OCI-LY1 (cell line): ENCODE results near the gene RAB11FIP4.

ENCODE experiments used
- H2AFZ ChIP-seq: fragments of 200-600 bp; sonication (generic), shearing (Covaris generic); 2 replicates; pipeline ENCODE4 v1.6.0; 2014; ENCODE audit warnings: antibody characterized with exemption, mild to moderate bottlenecking, low read length
- H3F3A ChIP-seq: fragments of 200-600 bp; sonication (generic), shearing (Covaris generic); 2 replicates; pipeline ENCODE4 v1.6.0; 2014; ENCODE audit warnings: mild to moderate bottlenecking, antibody characterized with exemption, low read length, moderate library complexity; ENCODE audit not compliant: insufficient read depth
- H3K27ac ChIP-seq: fragments of 200-600 bp; sonication (generic); 2 replicates; pipeline ENCODE4 v1.5.1; 2014; ENCODE audit warnings: low read length, mixed run types, mild to moderate bottlenecking, low read depth; ENCODE audit not compliant: poor library complexity, severe bottlenecking
- H3K27me3 ChIP-seq: fragments of 200-600 bp; sonication (generic); 2 replicates; pipeline ENCODE4 v1.6.0; 2014; ENCODE audit warnings: antibody characterized with exemption, mild to moderate bottlenecking, low read length, moderate library complexity; ENCODE audit not compliant: insufficient read depth
- H3K36me3 ChIP-seq: fragments of 200-600 bp; sonication (generic); 2 replicates; pipeline ENCODE4 v1.6.1; 2014; ENCODE audit warnings: mild to moderate bottlenecking, antibody characterized with exemption, low read length, moderate library complexity, mixed read lengths; ENCODE audit not compliant: insufficient read depth
- H3K4me1 ChIP-seq: fragments of 200-600 bp; sonication (generic); 2 replicates; pipeline ENCODE4 v1.5.1; 2014; ENCODE audit warnings: mild to moderate bottlenecking, low read length, moderate library complexity; ENCODE audit not compliant: insufficient read depth, severe bottlenecking
- H3K4me2 ChIP-seq: fragments of 200-600 bp; sonication (generic), shearing (Covaris generic); 2 replicates; pipeline ENCODE4 v1.6.1; 2014; ENCODE audit warnings: low read length
- H3K4me3 ChIP-seq: fragments of 200-600 bp; sonication (generic); 2 replicates; pipeline ENCODE4 v1.5.1; 2014; ENCODE audit warnings: low read length, low read depth, mild to moderate bottlenecking, mixed read lengths; ENCODE audit not compliant: poor library complexity, severe bottlenecking
- H3K79me2 ChIP-seq: fragments of 200-600 bp; shearing (Covaris generic); 2 replicates; pipeline ENCODE4 v1.6.1; 2016; ENCODE audit warnings: mixed run types, low read length, mixed read lengths; ENCODE audit not compliant: insufficient read depth
- H3K9ac ChIP-seq: fragments of 200-600 bp; sonication (generic), shearing (Covaris generic); 2 replicates; pipeline ENCODE4 v1.6.1; 2014; ENCODE audit warnings: mild to moderate bottlenecking, low read length, mixed read lengths
- H3K9me2 ChIP-seq: fragments of 200-600 bp; sonication (generic), shearing (Covaris generic); 2 replicates; pipeline ENCODE4 v1.6.1; 2014; ENCODE audit warnings: low read depth, mild to moderate bottlenecking, low read length, mixed read lengths
- H3K9me3 ChIP-seq: fragments of 200-600 bp; shearing (Covaris generic); 2 replicates; pipeline ENCODE4 v1.6.1; 2014; ENCODE audit warnings: low read length, mixed read lengths
- H4K20me1 ChIP-seq: fragments of 200-600 bp; sonication (generic), shearing (Covaris generic); 2 replicates; pipeline ENCODE4 v1.6.0; 2016; ENCODE audit warnings: mild to moderate bottlenecking, low read length; ENCODE audit not compliant: insufficient read depth
- EZH2 ChIP-seq: fragments of 200-600 bp; sonication (generic), shearing (Covaris generic); IDR thresholded peaks from 2 replicates; pipeline ENCODE4 v1.8.0; 2017; ENCODE audit warnings: borderline replicate concordance, mixed run types, mild to moderate bottlenecking, antibody characterized with exemption, low read length, moderate library complexity, mixed read lengths
- TF ChIP-seq, protein P1 (sequence below): fragments of 200-600 bp; sonication (generic), shearing (Covaris generic); IDR thresholded peaks from 2 replicates; pipeline ENCODE4 v1.5.1; 2017; ENCODE audit warnings: mild to moderate bottlenecking, antibody characterized with exemption, low read length, moderate library complexity, mixed read lengths

The RAB11FIP4 gene

DNA sequence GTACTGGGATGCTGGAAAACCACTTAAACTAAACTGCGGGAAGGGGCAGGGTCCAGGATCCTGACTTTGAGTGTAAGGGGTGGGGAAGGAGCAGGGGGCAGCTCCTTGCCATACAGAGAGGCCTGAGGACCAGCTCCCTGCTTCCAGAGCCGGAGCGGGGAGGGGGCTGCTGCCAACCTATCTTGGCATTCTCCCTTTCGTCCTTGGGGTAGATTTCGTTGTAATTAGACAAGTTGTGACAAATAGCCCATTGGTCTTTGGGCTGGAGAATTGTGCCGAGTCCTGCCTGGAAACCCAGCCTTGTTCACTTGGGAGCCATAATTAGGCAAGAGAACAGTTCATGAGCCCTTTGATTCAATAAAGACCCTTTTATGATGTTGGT lies 175.5 kb downstream of the RAB11FIP4 start:
- Histone ChIP-seq H3K9me2 (no peaks in the 10 kb centered on the region), H3K4me3 (no peak overlapping the region), H3K4me2 (no peak overlapping the region), H2AFZ (no peak overlapping the region), H3K27me3 (no peaks in the 10 kb centered on the region), H3K36me3 (no peaks in the 10 kb centered on the region), H3K79me2 (no peaks in the 10 kb centered on the region), H3K27ac (no peak overlapping the region), H4K20me1 (no peaks in the 10 kb centered on the region), H3K9ac (no peak overlapping the region), H3K9me3 (no peaks in the 10 kb centered on the region), H3F3A (no peaks in the 10 kb centered on the region), H3K4me1 (no peaks in the 10 kb centered on the region)
- TF ChIP-seq, protein P1, sequence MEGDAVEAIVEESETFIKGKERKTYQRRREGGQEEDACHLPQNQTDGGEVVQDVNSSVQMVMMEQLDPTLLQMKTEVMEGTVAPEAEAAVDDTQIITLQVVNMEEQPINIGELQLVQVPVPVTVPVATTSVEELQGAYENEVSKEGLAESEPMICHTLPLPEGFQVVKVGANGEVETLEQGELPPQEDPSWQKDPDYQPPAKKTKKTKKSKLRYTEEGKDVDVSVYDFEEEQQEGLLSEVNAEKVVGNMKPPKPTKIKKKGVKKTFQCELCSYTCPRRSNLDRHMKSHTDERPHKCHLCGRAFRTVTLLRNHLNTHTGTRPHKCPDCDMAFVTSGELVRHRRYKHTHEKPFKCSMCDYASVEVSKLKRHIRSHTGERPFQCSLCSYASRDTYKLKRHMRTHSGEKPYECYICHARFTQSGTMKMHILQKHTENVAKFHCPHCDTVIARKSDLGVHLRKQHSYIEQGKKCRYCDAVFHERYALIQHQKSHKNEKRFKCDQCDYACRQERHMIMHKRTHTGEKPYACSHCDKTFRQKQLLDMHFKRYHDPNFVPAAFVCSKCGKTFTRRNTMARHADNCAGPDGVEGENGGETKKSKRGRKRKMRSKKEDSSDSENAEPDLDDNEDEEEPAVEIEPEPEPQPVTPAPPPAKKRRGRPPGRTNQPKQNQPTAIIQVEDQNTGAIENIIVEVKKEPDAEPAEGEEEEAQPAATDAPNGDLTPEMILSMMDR, result no peak
- TF ChIP-seq EZH2, result no peak

DNA sequence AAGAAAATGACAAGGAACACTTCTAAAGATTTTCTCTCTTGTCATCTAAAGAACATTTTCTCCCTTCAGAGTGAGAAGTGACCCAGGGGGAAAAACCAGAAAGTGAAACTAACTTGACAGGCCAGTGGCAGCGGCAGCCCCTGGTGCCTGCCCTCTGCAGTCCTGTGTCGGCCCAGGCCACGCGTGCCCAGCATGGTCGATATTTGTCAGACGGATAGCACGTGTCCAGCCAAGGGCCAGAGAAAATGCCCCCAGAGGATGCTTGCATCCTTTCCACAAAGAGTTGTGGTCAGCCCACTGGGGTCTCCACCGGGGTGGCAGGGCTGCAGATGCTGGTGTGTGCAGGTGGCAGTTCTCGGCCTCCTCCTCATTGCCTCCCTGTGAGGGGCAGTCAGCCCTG lies 176.6 kb downstream of the RAB11FIP4 start:
- Histone ChIP-seq H4K20me1 (no peaks in the 10 kb centered on the region), H3K4me1 (no peaks in the 10 kb centered on the region), H3F3A (no peaks in the 10 kb centered on the region), H2AFZ (no peak overlapping the region), H3K27me3 (no peaks in the 10 kb centered on the region), H3K27ac (no peak overlapping the region), H3K9ac (no peak overlapping the region), H3K36me3 (no peaks in the 10 kb centered on the region), H3K4me2 (peak overlapping the region; percentile 19; the same call in 1 of the 2 replicates), H3K9me3 (no peaks in the 10 kb centered on the region), H3K79me2 (no peaks in the 10 kb centered on the region), H3K4me3 (no peak overlapping the region), H3K9me2 (no peaks in the 10 kb centered on the region)
- TF ChIP-seq, protein P1, result no peak
- TF ChIP-seq EZH2, result no peak

DNA sequence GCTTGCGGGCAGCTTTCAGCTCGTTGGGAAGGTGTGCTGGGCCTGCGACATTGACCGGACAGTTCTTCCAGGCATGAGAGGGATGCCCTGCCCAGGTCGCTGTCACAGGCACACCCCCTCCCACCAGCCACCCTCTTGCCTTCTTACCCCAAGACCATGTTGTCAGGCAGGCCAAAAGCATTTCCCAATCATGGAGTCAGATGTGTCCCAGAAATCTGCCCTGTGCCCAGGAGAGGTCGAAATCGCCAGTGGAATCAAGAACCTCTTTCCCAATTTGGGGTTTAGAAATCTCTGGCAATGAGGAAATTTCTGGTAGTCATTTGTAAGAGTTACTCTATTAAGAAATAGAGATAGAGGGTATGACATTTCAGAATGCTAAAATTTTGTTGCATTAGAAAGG lies 177.1 kb downstream of the RAB11FIP4 start:
- H3K4me1 ChIP-seq, result no peaks in the 10 kb centered on the region
- no peak overlapping the region for H3K4me3 ChIP-seq
- no peaks in the 10 kb centered on the region for H4K20me1 ChIP-seq
- no peaks in the 10 kb centered on the region for H3F3A ChIP-seq
- no peaks in the 10 kb centered on the region for H3K9me2 ChIP-seq
- no peaks in the 10 kb centered on the region for H3K36me3 ChIP-seq
- no peak for TF ChIP-seq EZH2
- TF ChIP-seq, protein P1, result no peak
- H3K27ac ChIP-seq, result no peak overlapping the region
- H3K79me2 ChIP-seq, result no peaks in the 10 kb centered on the region
- no peak overlapping the region for H2AFZ ChIP-seq
- H3K4me2 ChIP-seq, result no peak overlapping the region
- H3K9me3 ChIP-seq, result no peaks in the 10 kb centered on the region
- H3K9ac ChIP-seq, result no peak overlapping the region
- no peaks in the 10 kb centered on the region for H3K27me3 ChIP-seq
